ENCODE data around the gene SCART1. TPM values are rescaled to one million over a fixed set of nuclear protein-coding genes. Genes with fewer than 3 reads are reported as not detected.

The SCART1 gene
- total RNA-seq, 1 donor from 2014 or later: 3.6 TPM

Other genes with a start within 250 kb of the SCART1 start
- not detected for gene UTF1, start 223.7 kb upstream of the SCART1 start, total RNA-seq
- 2.7 TPM for gene VENTX, start 216.1 kb upstream of the SCART1 start, total RNA-seq
- 12.7 TPM for gene ADAM8, start 177.1 kb upstream of the SCART1 start, total RNA-seq
- gene TUBGCP2, start 145.1 kb upstream of the SCART1 start, total RNA-seq: 56.9 TPM
- gene ZNF511, start 145.0 kb upstream of the SCART1 start, total RNA-seq: 35.9 TPM
- 0.92 TPM for gene CALY, start 117.0 kb upstream of the SCART1 start, total RNA-seq
- 4.8 TPM for gene PRAP1, start 106.6 kb upstream of the SCART1 start, total RNA-seq
- gene FUOM, start 95.9 kb upstream of the SCART1 start, total RNA-seq: 13.0 TPM
- gene ECHS1, start 80.6 kb upstream of the SCART1 start, total RNA-seq: 122 TPM
- 9.4 TPM for gene PAOX, start 74.7 kb upstream of the SCART1 start, total RNA-seq
- 50.6 TPM for gene MTG1, start 59.8 kb upstream of the SCART1 start, total RNA-seq
- not detected for gene SPRN, start 29.3 kb upstream of the SCART1 start, total RNA-seq
- gene CYP2E1, start 73.4 kb downstream of the SCART1 start, total RNA-seq: 4.7 TPM
- gene SYCE1, start 111.6 kb downstream of the SCART1 start, total RNA-seq: 3.3 TPM
- not detected for gene FRG2B, start 172.8 kb downstream of the SCART1 start, total RNA-seq

All from mucosa of gallbladder (tissue), 1 donor.